Naive thymus-derived CD4-positive, alpha-beta T cell (primary cell): Measurements from ENCODE around the gene PTPN1. TPM values are rescaled to one million over a fixed set of nuclear protein-coding genes. Genes with fewer than 3 reads are reported as not detected.

Experiments used
- ATAC-seq: fragments of 150-1000 bp; cut with Tn5 transposase; 2 replicates; pipeline ENCODE4 v1.10.0; 2021; ENCODE audit warnings: mild to moderate bottlenecking, moderate library complexity
- CTCF ChIA-PET: fragments of 350-600 bp; sonication (Branson Sonifier 250); formaldehyde crosslinking; loops from one replicate; lab custom pipeline; 2021; ENCODE audit warnings: antibody characterized with exemption; lab: Charles Lee
- POLR2A ChIA-PET: fragments of 350-600 bp; sonication (Branson Sonifier 250); formaldehyde crosslinking; loops from one replicate; lab custom pipeline; 2021; ENCODE audit warnings: antibody characterized with exemption, inconsistent platforms; lab: Charles Lee
- DNase-seq, 9 donors: peaks; one replicate each; pipeline versions ENCODE4 v3.0.0 to v3.0.0-alpha.2; 2020 to 2022; ENCODE audit warnings: mixed read lengths in 1 of 9
- H3K27ac ChIP-seq: one replicate; pipeline ENCODE4 v1.7.0; 2013; ENCODE audit warnings: mild to moderate bottlenecking, low read depth, low read length, moderate library complexity
- H3K27me3 ChIP-seq, 2 donors: one replicate each; pipeline ENCODE4 v1.7.0; 2013; ENCODE audit warnings: low read length in 2 of 2, mild to moderate bottlenecking in 2 of 2, moderate library complexity in 2 of 2; ENCODE audit not compliant: control insufficient read depth in 2 of 2, insufficient read depth in 2 of 2
- H3K36me3 ChIP-seq, 3 experiments: 1 replicate in 2 of 3; 2 replicates in 1 of 3; pipeline ENCODE4 v1.7.0; 2013; ENCODE audit warnings: low read length in 3 of 3, mild to moderate bottlenecking in 3 of 3, moderate library complexity in 1 of 3; ENCODE audit not compliant: insufficient read depth in 3 of 3, control insufficient read depth in 2 of 3
- H3K4me1 ChIP-seq, 2 donors: one replicate each; pipeline ENCODE4 v1.7.0; 2013; ENCODE audit warnings: low read length in 2 of 2, mild to moderate bottlenecking in 2 of 2, moderate library complexity in 1 of 2; ENCODE audit not compliant: control insufficient read depth in 2 of 2, insufficient read depth in 2 of 2
- H3K4me3 ChIP-seq: 2 replicates; pipeline ENCODE4 v1.7.0; 2013; ENCODE audit warnings: mild to moderate bottlenecking, low read length
- H3K9me3 ChIP-seq, 3 experiments: 1 replicate in 2 of 3; 2 replicates in 1 of 3; pipeline ENCODE4 v1.7.0; 2013; ENCODE audit warnings: low read length in 3 of 3; ENCODE audit not compliant: control insufficient read depth in 2 of 3
- H3K27ac Mint-ChIP-seq, 9 donors: one replicate each; pipeline ENCODE4 v1.8.0; 2020 to 2022; ENCODE audit warnings: mixed read lengths in 9 of 9, mild to moderate bottlenecking in 8 of 9, moderate library complexity in 5 of 9, inconsistent platforms in 2 of 9
- H3K27me3 Mint-ChIP-seq, 5 donors: one replicate each; pipeline ENCODE4 v1.8.0; 2021 to 2022; ENCODE audit warnings: mixed read lengths in 5 of 5, mild to moderate bottlenecking in 1 of 5
- H3K36me3 Mint-ChIP-seq, 5 donors: one replicate each; pipeline ENCODE4 v1.8.0; 2020 to 2022; ENCODE audit warnings: mixed read lengths in 5 of 5, mild to moderate bottlenecking in 3 of 5, inconsistent platforms in 1 of 5
- H3K4me1 Mint-ChIP-seq, 7 donors: one replicate each; pipeline ENCODE4 v1.8.0; 2020 to 2022; ENCODE audit warnings: mixed read lengths in 7 of 7, mild to moderate bottlenecking in 3 of 7, inconsistent platforms in 1 of 7
- H3K4me3 Mint-ChIP-seq, 10 donors: one replicate each; pipeline ENCODE4 v1.8.0; 2020 to 2022; ENCODE audit warnings: mild to moderate bottlenecking in 10 of 10, mixed read lengths in 10 of 10, moderate library complexity in 6 of 10, inconsistent platforms in 2 of 10
- H3K9me3 Mint-ChIP-seq, 11 donors: one replicate each; pipeline ENCODE4 v1.8.0; 2020 to 2022; ENCODE audit warnings: mixed read lengths in 11 of 11, mild to moderate bottlenecking in 4 of 11, inconsistent platforms in 1 of 11, moderate library complexity in 1 of 11
- intact Hi-C, 2 donors: fragments of 100-400 bp; cut with micrococcal nuclease; formaldehyde crosslinking; loops; one replicate each; pipeline ENCODE4 v1.15.1; 2023
- polyA plus RNA-seq, 2 donors: library from polyadenylated mRNA; unstranded; fragments of 300-500 nt; fragmentation: Illumina TruSeq; gene quantifications; one replicate each; pipeline ENCODE4 v1.2.3, GENCODE V29; 2021
- total RNA-seq, 6 experiments: library from RNA in 5 of 6; stranded (reverse) in 5 of 6; gene quantifications; 1 replicate in 5 of 6; 2 replicates in 1 of 6; pipeline ENCODE4 v1.2.3 and lab custom pipeline; 2021 to 2026

Gene PTPN1
- total and polyA plus RNA-seq, 7 experiments from 2014 or later, result 30.4 to 80.5 (median 59.7) TPM

DNA sequence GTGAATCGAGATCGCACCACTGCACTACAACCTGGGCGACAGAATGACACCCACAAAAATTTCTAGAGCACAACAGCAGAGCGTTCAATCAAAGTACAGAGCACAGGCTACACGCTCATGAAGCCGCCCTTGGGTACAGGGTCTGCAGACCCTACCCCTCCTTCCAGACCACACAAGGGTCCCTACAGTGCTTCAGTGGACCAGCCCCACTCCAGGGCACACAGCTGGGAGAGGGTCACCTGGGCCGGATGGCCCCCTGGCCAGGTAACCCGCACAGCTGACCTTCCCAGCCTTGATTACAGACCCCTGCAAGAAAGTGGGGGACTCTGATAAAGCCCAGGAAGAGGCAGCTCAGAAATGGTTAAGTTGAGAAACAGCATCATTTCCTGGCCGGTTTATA lies 117.6 kb downstream of the PTPN1 start:
- CTCF ChIA-PET, result no interaction called here
- POLR2A ChIA-PET, result no interaction called here
- Histone ChIP-seq H3K36me3 (no peaks in the 10 kb centered on the region), H3K27ac (no peak overlapping the region), H3K27me3 (no peaks in the 10 kb centered on the region), H3K9me3 (no peaks in the 10 kb centered on the region), H3K4me1 (no peaks in the 10 kb centered on the region), H3K4me3 (no peak overlapping the region)
- no peak overlapping the region for H3K4me3 Mint-ChIP-seq
- H3K4me1 Mint-ChIP-seq, result no peaks in the 10 kb centered on the region
- no peaks in the 10 kb centered on the region for H3K9me3 Mint-ChIP-seq
- no peaks in the 10 kb centered on the region for H3K27me3 Mint-ChIP-seq
- intact Hi-C loops, result no loop called here
- DNase-seq, result no peak
- no peak overlapping the region for H3K27ac Mint-ChIP-seq
- ATAC-seq, result no peak
- H3K36me3 Mint-ChIP-seq, result no peaks in the 10 kb centered on the region

DNA sequence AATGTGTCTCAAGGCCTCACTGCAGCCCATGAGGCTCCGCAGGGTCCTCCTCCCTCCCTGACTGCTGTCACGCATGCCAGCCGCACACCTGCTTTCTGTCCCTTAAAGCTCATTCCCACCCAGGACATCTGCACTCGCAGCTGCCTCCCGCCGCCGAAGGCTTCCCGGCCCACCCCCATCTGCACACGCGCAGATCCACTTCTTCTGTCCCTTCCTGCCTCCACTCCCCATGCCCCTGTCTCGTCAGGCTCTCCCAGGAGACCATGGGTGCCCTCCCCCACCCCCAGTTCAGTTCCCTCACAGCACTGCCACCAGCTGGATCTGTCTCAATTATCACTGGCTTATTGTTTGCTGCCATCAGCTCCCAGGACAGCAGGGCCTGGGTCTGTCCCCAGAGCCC lies 118.1 kb downstream of the PTPN1 start:
- no peak overlapping the region for H3K27ac Mint-ChIP-seq
- H3K9me3 Mint-ChIP-seq, result no peaks in the 10 kb centered on the region
- POLR2A ChIA-PET, result no interaction called here
- H3K27me3 ChIP-seq, result no peaks in the 10 kb centered on the region
- CTCF ChIA-PET, result interaction anchor here (0.6 kb wide), 1 partner anchor 106 kb away, joined by 3 read pairs; no protein-coding TSS in a partner anchor
- intact Hi-C loops, result no loop called here
- H3K9me3 ChIP-seq, result no peaks in the 10 kb centered on the region
- ATAC-seq (no peak), DNase-seq (no peak)
- no peaks in the 10 kb centered on the region for H3K4me1 ChIP-seq
- H3K4me1 Mint-ChIP-seq, result no peaks in the 10 kb centered on the region
- no peak overlapping the region for H3K27ac ChIP-seq
- peaks cover 0 to 1% (median 0%) of the 10 kb centered on the region in 5 donors for H3K27me3 Mint-ChIP-seq
- H3K4me3 ChIP-seq, result no peak overlapping the region
- H3K4me3 Mint-ChIP-seq, result no peak overlapping the region
- H3K36me3 ChIP-seq, result no peaks in the 10 kb centered on the region
- no peaks in the 10 kb centered on the region for H3K36me3 Mint-ChIP-seq

- Mint-ChIP-seq H3K27me3 (peaks cover 0 to 4% (median 0%) of the 10 kb centered on the region in 5 donors), H3K4me3 (no peak overlapping the region), H3K27ac (no peak overlapping the region), H3K9me3 (no peaks in the 10 kb centered on the region), H3K36me3 (no peaks in the 10 kb centered on the region), H3K4me1 (no peaks in the 10 kb centered on the region)
- Histone ChIP-seq H3K27ac (no peak overlapping the region), H3K36me3 (no peaks in the 10 kb centered on the region), H3K4me1 (no peaks in the 10 kb centered on the region), H3K4me3 (no peak overlapping the region), H3K9me3 (no peaks in the 10 kb centered on the region), H3K27me3 (no peaks in the 10 kb centered on the region)
- DNase-seq (no peak), ATAC-seq (no peak)
- intact Hi-C loops, result no loop called here
- CTCF ChIA-PET, result interaction anchor here (0.6 kb wide), 1 partner anchor 105 kb away, joined by 3 read pairs; no protein-coding TSS in a partner anchor
- POLR2A ChIA-PET, result no interaction called here
Measured at GRCh38 chr20:50628853-50629669, 118.9 kb downstream of the PTPN1 start.

- POLR2A ChIA-PET, result no interaction called here
- Histone ChIP-seq H3K4me1 (no peaks in the 10 kb centered on the region), H3K27me3 (no peaks in the 10 kb centered on the region), H3K4me3 (no peak overlapping the region), H3K27ac (no peak overlapping the region), H3K9me3 (no peaks in the 10 kb centered on the region), H3K36me3 (no peaks in the 10 kb centered on the region)
- CTCF ChIA-PET, result no interaction called here
- ATAC-seq (no peak), DNase-seq (no peak)
- no peaks in the 10 kb centered on the region for H3K36me3 Mint-ChIP-seq
- no peaks in the 10 kb centered on the region for H3K4me1 Mint-ChIP-seq
- intact Hi-C loops, result no loop called here
- no peaks in the 10 kb centered on the region for H3K9me3 Mint-ChIP-seq
- no peak overlapping the region for H3K27ac Mint-ChIP-seq
- H3K4me3 Mint-ChIP-seq, result no peak overlapping the region
- H3K27me3 Mint-ChIP-seq, result peaks cover 0 to 9% (median 0%) of the 10 kb centered on the region in 5 donors
Measured at GRCh38 chr20:50629670-50630045, 119.5 kb downstream of the PTPN1 start.

DNA sequence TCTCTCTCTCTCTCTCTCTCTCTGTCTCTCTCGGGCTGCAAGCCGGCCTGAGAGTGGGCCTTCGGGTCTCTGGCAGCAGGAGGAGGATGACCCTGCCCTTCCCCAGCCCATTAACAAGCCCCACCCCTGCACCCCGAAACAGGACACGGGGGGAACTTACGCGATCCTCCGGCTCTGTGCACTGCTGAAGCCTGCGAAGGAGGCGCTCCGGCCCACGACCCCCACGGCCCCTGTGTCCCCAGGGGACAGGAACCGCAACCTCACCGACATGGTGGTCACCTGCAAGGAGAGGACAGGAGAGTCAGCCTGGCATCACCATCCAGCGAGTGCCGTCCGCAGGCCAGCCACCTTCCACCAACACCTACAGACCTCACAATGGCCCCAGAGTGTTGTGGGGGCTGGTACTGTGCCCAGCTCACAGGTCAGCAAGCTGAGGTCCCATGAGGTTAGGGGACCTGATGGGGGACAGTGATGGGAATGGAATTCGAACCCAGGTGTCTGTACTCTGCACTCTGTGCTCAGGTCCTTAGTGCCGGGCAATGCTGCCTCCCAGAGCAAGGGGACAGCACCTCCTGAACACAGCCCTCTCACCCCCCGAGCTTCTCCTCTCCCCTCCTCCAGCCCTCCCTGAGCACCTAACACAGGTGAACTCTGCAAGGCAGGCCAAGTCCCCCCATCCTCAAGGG lies 120.5 kb downstream of the PTPN1 start:
- Histone ChIP-seq H3K27me3 (no peaks in the 10 kb centered on the region), H3K4me3 (no peak overlapping the region), H3K9me3 (no peaks in the 10 kb centered on the region), H3K27ac (no peak overlapping the region), H3K4me1 (no peaks in the 10 kb centered on the region), H3K36me3 (no peaks in the 10 kb centered on the region)
- Mint-ChIP-seq H3K4me1 (peaks cover 0 to 4% (median 0%) of the 10 kb centered on the region in 7 donors), H3K27me3 (peaks cover 0 to 9% (median 0%) of the 10 kb centered on the region in 5 donors), H3K9me3 (no peaks in the 10 kb centered on the region), H3K36me3 (no peaks in the 10 kb centered on the region), H3K27ac (no peak overlapping the region), H3K4me3 (no peak overlapping the region)
- intact Hi-C loops, result no loop called here
- ATAC-seq (no peak), DNase-seq (no peak)
- POLR2A ChIA-PET, result no interaction called here
- CTCF ChIA-PET, result no interaction called here

GRCh38 chr20:50632236-50632635 lies 122.1 kb downstream of the PTPN1 start:
- no peak overlapping the region for H3K27ac Mint-ChIP-seq
- H3K4me1 Mint-ChIP-seq, result peaks cover 0 to 4% (median 0%) of the 10 kb centered on the region in 7 donors
- H3K36me3 ChIP-seq, result no peaks in the 10 kb centered on the region
- no peaks in the 10 kb centered on the region for H3K9me3 ChIP-seq
- H3K9me3 Mint-ChIP-seq, result no peaks in the 10 kb centered on the region
- no peaks in the 10 kb centered on the region for H3K27me3 ChIP-seq
- ATAC-seq, result no peak
- intact Hi-C loops, result no loop called here
- no peaks in the 10 kb centered on the region for H3K4me1 ChIP-seq
- H3K36me3 Mint-ChIP-seq, result no peaks in the 10 kb centered on the region
- no peak overlapping the region for H3K4me3 ChIP-seq
- DNase-seq, result no peak
- POLR2A ChIA-PET, result no interaction called here
- peaks cover 0 to 9% (median 0%) of the 10 kb centered on the region in 5 donors for H3K27me3 Mint-ChIP-seq
- no peak overlapping the region for H3K27ac ChIP-seq
- H3K4me3 Mint-ChIP-seq, result no peak overlapping the region
- CTCF ChIA-PET, result no interaction called here
